ENCODE measurements around the gene ZNF19. TPM values are rescaled to one million over a fixed set of nuclear protein-coding genes. Genes with fewer than 3 reads are reported as not detected.

ZNF19 gene
- total RNA-seq, result 1 to 10 TPM; 3.5 to 4.1 TPM

- Histone ChIP-seq H3K36me3 (no peaks in the 10 kb centered on the region), H3K9me3 (no peaks in the 10 kb centered on the region), H3K27me3 (no peaks in the 10 kb centered on the region), H3K27ac (no peak within 1 kb of the TSS), H3K4me1 (no peaks in the 10 kb centered on the region), H3K9ac (ENCODE audit: low read depth in 2 of 2, low read length in 2 of 2) (no peak within 1 kb of the TSS), H3K4me3 (no peak within 1 kb of the TSS)
- TF ChIP-seq, protein P1, sequence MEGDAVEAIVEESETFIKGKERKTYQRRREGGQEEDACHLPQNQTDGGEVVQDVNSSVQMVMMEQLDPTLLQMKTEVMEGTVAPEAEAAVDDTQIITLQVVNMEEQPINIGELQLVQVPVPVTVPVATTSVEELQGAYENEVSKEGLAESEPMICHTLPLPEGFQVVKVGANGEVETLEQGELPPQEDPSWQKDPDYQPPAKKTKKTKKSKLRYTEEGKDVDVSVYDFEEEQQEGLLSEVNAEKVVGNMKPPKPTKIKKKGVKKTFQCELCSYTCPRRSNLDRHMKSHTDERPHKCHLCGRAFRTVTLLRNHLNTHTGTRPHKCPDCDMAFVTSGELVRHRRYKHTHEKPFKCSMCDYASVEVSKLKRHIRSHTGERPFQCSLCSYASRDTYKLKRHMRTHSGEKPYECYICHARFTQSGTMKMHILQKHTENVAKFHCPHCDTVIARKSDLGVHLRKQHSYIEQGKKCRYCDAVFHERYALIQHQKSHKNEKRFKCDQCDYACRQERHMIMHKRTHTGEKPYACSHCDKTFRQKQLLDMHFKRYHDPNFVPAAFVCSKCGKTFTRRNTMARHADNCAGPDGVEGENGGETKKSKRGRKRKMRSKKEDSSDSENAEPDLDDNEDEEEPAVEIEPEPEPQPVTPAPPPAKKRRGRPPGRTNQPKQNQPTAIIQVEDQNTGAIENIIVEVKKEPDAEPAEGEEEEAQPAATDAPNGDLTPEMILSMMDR (IDR thresholded peaks at IDR 0.05), result no peak
- DNase-seq, result no peak
- intact Hi-C loops (cut with DNase I), result no loop called here
These were observed at the start of gene ZNF19 for GRCh38 chr16:71489122-71489521. ZNF19 (minus strand) TSS chr16:71489324; CDS start chr16:71482114, 7,210 bp downstream.

GRCh38 chr16:71537643-71538042 lies 48.5 kb upstream of the ZNF19 start:
- TF ChIP-seq, protein P1 (IDR thresholded peaks at IDR 0.05), result peak; percentile 53
- Histone ChIP-seq H3K4me3 (no peak overlapping the region), H3K36me3 (no peaks in the 10 kb centered on the region), H3K4me1 (no peaks in the 10 kb centered on the region), H3K9ac (ENCODE audit: low read depth in 2 of 2, low read length in 2 of 2) (no peak overlapping the region), H3K9me3 (no peaks in the 10 kb centered on the region), H3K27me3 (no peaks in the 10 kb centered on the region), H3K27ac (no peak overlapping the region)
- peak; percentile 44 for DNase-seq
- intact Hi-C loops (cut with DNase I), result no loop called here

- H3K27me3 ChIP-seq, result no peaks in the 10 kb centered on the region
- no peak for DNase-seq
- H3K4me3 ChIP-seq, result no peak overlapping the region
- no peaks in the 10 kb centered on the region for H3K4me1 ChIP-seq
- no peaks in the 10 kb centered on the region for H3K36me3 ChIP-seq
- TF ChIP-seq, protein P1 (IDR thresholded peaks at IDR 0.05), result no peak
- H3K9me3 ChIP-seq, result no peaks in the 10 kb centered on the region
- intact Hi-C loops (cut with DNase I), result no loop called here
- H3K9ac ChIP-seq (ENCODE audit: low read depth in 2 of 2, low read length in 2 of 2), result no peak overlapping the region
- H3K27ac ChIP-seq, result no peak overlapping the region
These were observed 47.8 kb upstream of the ZNF19 start for GRCh38 chr16:71536752-71537499.

DNA sequence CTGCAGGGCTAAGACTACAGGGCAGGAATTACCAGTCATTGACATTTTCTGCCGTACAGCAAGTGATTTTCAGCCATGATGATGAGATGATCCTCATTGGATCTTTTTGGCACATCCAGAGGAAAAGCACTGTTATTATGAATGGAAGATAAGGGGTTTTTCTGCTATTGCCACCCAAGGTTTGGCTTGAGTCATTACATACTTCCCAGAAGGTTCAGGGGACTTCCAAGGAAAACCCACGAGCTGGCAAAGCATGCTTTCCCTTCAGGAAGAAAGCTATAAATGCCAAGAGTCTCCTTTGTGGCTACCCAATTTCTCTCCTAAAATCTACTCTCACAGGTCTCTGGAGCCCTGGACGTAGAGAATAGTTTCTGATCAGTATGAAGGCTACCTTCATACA lies 43.2 kb upstream of the ZNF19 start:
- no peaks in the 10 kb centered on the region for H3K4me1 ChIP-seq
- DNase-seq, result no peak
- no peak overlapping the region for H3K9ac ChIP-seq (ENCODE audit: low read depth in 2 of 2, low read length in 2 of 2)
- intact Hi-C loops (cut with DNase I), result no loop called here
- H3K36me3 ChIP-seq, result no peaks in the 10 kb centered on the region
- H3K9me3 ChIP-seq, result no peaks in the 10 kb centered on the region
- H3K27ac ChIP-seq, result no peak overlapping the region
- no peak overlapping the region for H3K4me3 ChIP-seq
- no peaks in the 10 kb centered on the region for H3K27me3 ChIP-seq
- TF ChIP-seq, protein P1 (IDR thresholded peaks at IDR 0.05), result no peak

- intact Hi-C loops (cut with DNase I), result no loop called here
These were observed 39.7 kb upstream of the ZNF19 start for GRCh38 chr16:71528863-71529262.

More at GRCh38 chr16:71528863-71529262, 39.7 kb upstream of the ZNF19 start:
- no peaks in the 10 kb centered on the region for H3K4me1 ChIP-seq
- H3K9me3 ChIP-seq, result no peaks in the 10 kb centered on the region
- no peaks in the 10 kb centered on the region for H3K36me3 ChIP-seq
- no peak for DNase-seq
- TF ChIP-seq, protein P1 (IDR thresholded peaks at IDR 0.05), result no peak
- no peaks in the 10 kb centered on the region for H3K27me3 ChIP-seq
- no peak overlapping the region for H3K27ac ChIP-seq
- no peak overlapping the region for H3K4me3 ChIP-seq
- H3K9ac ChIP-seq (ENCODE audit: low read depth in 2 of 2, low read length in 2 of 2), result no peak overlapping the region

Measured in colonic mucosa (tissue), 4 donors.